ENCODE data around the gene KCNT2.

Gene KCNT2

DNA sequence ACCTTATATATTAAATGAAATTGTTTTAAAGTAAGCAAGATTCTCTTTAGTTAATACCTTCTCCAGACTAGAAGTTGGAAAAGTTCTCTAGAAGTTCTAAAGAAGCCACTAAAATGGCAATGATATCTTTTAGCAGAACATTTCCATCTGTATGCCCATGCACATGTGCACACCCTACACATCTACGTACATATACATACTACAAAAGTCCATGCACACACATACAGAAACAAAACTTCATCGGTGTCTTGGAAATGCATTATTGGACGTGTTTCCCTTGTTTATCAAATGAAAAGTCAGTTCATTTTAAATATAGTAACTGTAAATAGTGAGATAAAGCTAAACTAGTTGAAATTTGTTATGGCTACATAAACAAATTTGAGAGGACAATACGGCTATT lies 114.4 kb downstream of the KCNT2 start:
- DNase-seq (ENCODE audit: low spot score in 2 of 2) (no peak), ATAC-seq (replicated peaks; ENCODE audit: extremely low read depth, poor library complexity, severe bottlenecking) (no peak)
- Mint-ChIP-seq H3K27ac (ENCODE audit: low read depth) (no peak overlapping the region), H3K4me1 (no peaks in the 10 kb centered on the region), H3K4me3 (no peak overlapping the region), H3K9me3 (peaks cover 6% of the 10 kb centered on the region), H3K27me3 (no peaks in the 10 kb centered on the region), H3K36me3 (ENCODE audit: insufficient read depth) (no peaks in the 10 kb centered on the region)

DNA sequence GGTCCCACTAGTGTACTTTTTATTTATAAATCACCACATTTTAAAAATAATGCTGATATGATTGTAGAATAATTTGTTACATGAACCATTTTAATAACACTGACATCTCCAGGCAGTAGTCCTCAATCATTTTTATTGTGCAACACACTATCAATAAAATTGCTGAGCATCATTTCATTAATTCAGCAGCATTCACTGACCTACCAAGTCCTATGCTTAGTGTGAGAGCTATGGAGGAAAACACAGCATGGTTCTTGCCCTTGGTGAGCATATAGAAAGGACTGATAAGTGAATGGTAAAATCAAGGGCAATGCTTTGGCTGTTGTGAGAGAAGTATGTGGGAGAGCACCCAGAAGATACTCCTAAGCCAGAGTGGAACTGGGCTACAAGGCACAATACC lies 119.7 kb downstream of the KCNT2 start:
- H3K36me3 Mint-ChIP-seq (ENCODE audit: insufficient read depth): no peaks in the 10 kb centered on the region
- no peak overlapping the region for H3K4me3 Mint-ChIP-seq
- DNase-seq (ENCODE audit: low spot score in 2 of 2): no peak
- no peak for ATAC-seq (replicated peaks; ENCODE audit: extremely low read depth, poor library complexity, severe bottlenecking)
- H3K27me3 Mint-ChIP-seq: no peaks in the 10 kb centered on the region
- H3K27ac Mint-ChIP-seq (ENCODE audit: low read depth): no peak overlapping the region
- no peaks in the 10 kb centered on the region for H3K4me1 Mint-ChIP-seq
- peaks cover 7% of the 10 kb centered on the region for H3K9me3 Mint-ChIP-seq

DNA sequence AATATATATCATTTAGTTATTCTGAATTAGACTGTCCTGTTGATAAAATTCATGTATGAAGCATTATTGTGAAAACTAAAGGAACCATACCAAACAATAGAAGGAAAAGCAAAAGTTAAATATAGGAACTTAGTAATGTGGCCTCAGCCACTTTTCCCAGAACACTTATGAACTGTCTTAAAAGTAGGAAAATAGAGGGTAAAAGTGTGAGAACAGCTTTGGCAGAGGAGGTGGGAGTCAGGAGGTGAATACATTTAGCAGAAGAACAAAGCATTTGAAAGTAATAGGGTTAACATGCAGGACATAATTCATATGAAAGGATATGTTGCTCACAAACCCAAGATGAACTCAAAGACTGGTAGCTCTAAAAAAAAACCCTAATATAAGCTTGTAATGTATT lies 121.9 kb downstream of the KCNT2 start:
- H3K4me1 Mint-ChIP-seq: no peaks in the 10 kb centered on the region
- H3K27me3 Mint-ChIP-seq: no peaks in the 10 kb centered on the region
- DNase-seq (ENCODE audit: low spot score in 2 of 2) (no peak), ATAC-seq (replicated peaks; ENCODE audit: extremely low read depth, poor library complexity, severe bottlenecking) (no peak)
- no peaks in the 10 kb centered on the region for H3K36me3 Mint-ChIP-seq (ENCODE audit: insufficient read depth)
- H3K4me3 Mint-ChIP-seq: no peak overlapping the region
- H3K9me3 Mint-ChIP-seq: peaks cover 11% of the 10 kb centered on the region
- H3K27ac Mint-ChIP-seq (ENCODE audit: low read depth): no peak overlapping the region

DNA sequence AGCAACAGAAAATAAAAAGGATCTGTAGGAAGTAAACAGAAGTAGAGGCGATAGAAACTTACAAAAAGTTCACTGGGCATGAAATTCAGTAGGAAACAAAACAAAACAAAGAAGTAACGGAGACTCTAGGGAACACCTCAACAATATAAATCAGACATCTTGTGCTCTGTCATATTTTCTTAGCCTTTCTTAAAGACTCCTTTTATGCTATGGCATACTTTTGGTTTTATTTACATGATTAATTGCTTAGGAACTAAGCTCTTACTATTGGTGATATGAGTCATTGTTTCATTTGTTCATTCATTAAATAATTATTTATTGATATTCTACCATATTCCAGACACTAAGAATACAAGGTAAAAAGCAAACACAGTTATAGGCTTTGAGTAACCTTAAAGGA lies 126.6 kb downstream of the KCNT2 start:
- no peaks in the 10 kb centered on the region for H3K36me3 Mint-ChIP-seq (ENCODE audit: insufficient read depth)
- no peak overlapping the region for H3K27ac Mint-ChIP-seq (ENCODE audit: low read depth)
- ATAC-seq (replicated peaks; ENCODE audit: extremely low read depth, poor library complexity, severe bottlenecking): no peak
- peaks cover 13% of the 10 kb centered on the region for H3K9me3 Mint-ChIP-seq
- no peaks in the 10 kb centered on the region for H3K27me3 Mint-ChIP-seq
- no peak overlapping the region for H3K4me3 Mint-ChIP-seq
- no peaks in the 10 kb centered on the region for H3K4me1 Mint-ChIP-seq
- no peak for DNase-seq (ENCODE audit: low spot score in 2 of 2)

DNA sequence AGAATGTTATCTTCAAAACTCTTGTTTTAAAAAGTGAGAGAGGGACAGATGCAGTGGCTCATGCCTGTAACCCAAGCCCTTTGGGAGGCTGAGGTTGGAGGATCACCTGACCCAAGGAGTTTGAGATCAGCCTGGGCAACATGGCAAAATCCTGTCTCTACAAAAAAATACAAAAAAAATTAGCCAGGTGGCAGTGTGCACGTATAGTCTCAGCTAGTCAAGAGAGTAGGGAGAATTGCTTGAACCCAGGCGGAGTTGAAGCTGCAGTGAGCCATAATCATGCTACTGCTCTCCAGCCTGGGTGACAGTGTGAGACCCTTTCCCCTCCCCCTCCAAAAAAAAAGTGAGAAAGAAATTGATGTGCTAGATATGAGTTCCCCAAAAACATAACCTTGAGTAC lies 131.0 kb downstream of the KCNT2 start:
- H3K27me3 Mint-ChIP-seq: no peaks in the 10 kb centered on the region
- H3K36me3 Mint-ChIP-seq (ENCODE audit: insufficient read depth): no peaks in the 10 kb centered on the region
- peaks cover 6% of the 10 kb centered on the region for H3K9me3 Mint-ChIP-seq
- H3K27ac Mint-ChIP-seq (ENCODE audit: low read depth): no peak overlapping the region
- DNase-seq (ENCODE audit: low spot score in 2 of 2): no peak
- ATAC-seq (replicated peaks; ENCODE audit: extremely low read depth, poor library complexity, severe bottlenecking): no peak
- H3K4me3 Mint-ChIP-seq: no peak overlapping the region
- H3K4me1 Mint-ChIP-seq: no peaks in the 10 kb centered on the region

DNA sequence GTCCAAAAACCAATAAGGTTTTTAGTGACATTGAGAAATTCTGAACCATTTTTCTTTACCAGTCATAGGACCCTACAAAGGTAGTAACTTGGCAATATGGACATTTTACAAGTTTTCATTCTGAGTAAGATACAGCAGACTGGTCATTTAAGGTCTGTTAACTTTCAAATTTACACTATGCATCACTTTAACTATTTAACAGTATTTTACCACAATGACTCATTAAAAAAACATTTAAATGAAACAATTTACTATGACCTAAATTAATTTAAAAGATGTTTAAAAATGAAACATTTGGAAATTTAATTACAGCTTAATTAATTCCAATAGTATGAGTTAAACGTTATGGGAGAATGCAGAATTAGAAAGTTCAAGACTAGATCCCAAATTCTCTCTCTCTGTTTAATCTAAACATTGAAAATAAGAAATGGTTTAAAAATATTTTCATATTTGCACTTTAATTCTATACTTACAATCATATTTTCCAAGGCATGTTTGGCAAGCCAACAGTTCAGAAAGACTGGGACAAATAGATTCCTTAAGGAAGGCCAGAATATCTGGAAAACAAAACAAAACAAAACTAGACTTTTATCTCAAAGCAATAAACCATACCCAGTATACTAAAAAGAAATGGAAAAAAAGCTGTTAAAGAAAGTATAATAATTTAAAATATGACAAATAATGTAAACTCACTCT lies 140.9 kb downstream of the KCNT2 start:
- Mint-ChIP-seq H3K27me3 (no peaks in the 10 kb centered on the region), H3K9me3 (peaks cover 5% of the 10 kb centered on the region), H3K27ac (ENCODE audit: low read depth) (no peak overlapping the region), H3K36me3 (ENCODE audit: insufficient read depth) (no peaks in the 10 kb centered on the region), H3K4me1 (no peaks in the 10 kb centered on the region), H3K4me3 (no peak overlapping the region)
- DNase-seq (ENCODE audit: low spot score in 2 of 2): no peak
- ATAC-seq (replicated peaks; ENCODE audit: extremely low read depth, poor library complexity, severe bottlenecking): no peak

DNA sequence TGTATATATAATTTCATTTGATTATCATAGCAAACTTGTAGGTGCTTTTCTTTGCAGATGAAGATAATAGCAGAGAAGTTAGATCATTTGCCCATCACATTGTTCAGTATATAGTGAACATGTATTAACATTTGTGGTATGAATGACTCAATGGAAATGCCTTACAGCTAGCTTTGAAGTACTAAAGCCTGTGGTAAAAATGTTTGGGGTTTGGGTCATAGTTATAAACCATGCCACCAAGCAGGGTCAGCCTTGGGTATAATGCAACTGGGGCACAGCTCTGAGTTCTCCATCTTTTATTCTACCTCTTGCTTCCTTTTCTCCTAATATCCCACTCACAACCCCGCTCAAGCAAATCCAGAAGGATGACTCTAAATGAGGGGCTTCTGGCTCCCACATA lies 141.6 kb downstream of the KCNT2 start:
- Mint-ChIP-seq H3K27ac (ENCODE audit: low read depth) (no peak overlapping the region), H3K27me3 (no peaks in the 10 kb centered on the region), H3K4me1 (no peaks in the 10 kb centered on the region), H3K36me3 (ENCODE audit: insufficient read depth) (no peaks in the 10 kb centered on the region), H3K4me3 (no peak overlapping the region), H3K9me3 (peaks cover 5% of the 10 kb centered on the region)
- no peak for ATAC-seq (replicated peaks; ENCODE audit: extremely low read depth, poor library complexity, severe bottlenecking)
- DNase-seq (ENCODE audit: low spot score in 2 of 2): no peak

DNA sequence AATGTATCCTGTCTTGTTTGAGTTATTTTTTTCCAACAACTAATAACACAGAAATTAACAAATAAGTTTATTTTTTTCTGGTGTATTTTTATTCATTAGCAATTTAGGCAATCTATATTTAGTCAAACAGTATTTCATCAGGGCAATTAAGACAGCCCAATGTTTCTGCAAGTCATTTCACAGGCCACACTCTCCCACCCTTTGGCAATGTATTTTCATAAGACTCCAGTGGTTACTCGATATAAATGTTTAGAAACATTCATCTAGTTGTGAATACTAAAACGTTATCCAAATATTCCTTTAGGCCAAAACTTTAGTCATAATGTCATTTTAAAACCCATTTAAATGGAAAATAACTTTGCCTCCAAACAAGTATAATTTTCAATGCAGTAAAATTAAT lies 142.1 kb downstream of the KCNT2 start:
- Mint-ChIP-seq H3K4me1 (no peaks in the 10 kb centered on the region), H3K9me3 (peaks cover 5% of the 10 kb centered on the region), H3K36me3 (ENCODE audit: insufficient read depth) (no peaks in the 10 kb centered on the region), H3K27ac (ENCODE audit: low read depth) (no peak overlapping the region), H3K27me3 (no peaks in the 10 kb centered on the region), H3K4me3 (no peak overlapping the region)
- ATAC-seq (replicated peaks; ENCODE audit: extremely low read depth, poor library complexity, severe bottlenecking) (no peak), DNase-seq (ENCODE audit: low spot score in 2 of 2) (no peak)

DNA sequence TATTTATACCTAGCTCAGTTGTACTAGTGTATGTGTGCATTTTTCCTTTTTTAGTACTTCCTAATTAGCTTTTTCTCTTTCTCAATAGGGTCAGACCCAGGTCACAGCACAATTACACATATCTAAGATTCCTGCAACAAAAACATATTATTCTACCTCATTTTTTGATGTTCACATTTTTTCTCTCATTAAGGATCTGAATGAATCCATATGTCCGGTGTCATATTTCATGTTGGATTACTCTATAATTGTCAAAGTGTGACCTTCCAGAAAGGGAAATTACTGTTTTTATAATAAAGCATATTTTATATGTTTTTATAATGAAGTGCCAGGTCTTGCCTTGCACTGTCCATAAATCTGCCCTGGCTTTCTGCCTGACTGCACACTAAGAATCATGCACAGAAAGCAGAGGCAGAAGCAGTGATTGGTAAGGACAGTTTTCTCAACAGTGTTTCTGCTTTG lies 143.7 kb downstream of the KCNT2 start:
- Mint-ChIP-seq H3K4me1 (no peaks in the 10 kb centered on the region), H3K36me3 (ENCODE audit: insufficient read depth) (no peaks in the 10 kb centered on the region), H3K9me3 (no peaks in the 10 kb centered on the region), H3K4me3 (no peak overlapping the region), H3K27ac (ENCODE audit: low read depth) (no peak overlapping the region), H3K27me3 (no peaks in the 10 kb centered on the region)
- DNase-seq (ENCODE audit: low spot score in 2 of 2) (no peak), ATAC-seq (replicated peaks; ENCODE audit: extremely low read depth, poor library complexity, severe bottlenecking) (no peak)

DNA sequence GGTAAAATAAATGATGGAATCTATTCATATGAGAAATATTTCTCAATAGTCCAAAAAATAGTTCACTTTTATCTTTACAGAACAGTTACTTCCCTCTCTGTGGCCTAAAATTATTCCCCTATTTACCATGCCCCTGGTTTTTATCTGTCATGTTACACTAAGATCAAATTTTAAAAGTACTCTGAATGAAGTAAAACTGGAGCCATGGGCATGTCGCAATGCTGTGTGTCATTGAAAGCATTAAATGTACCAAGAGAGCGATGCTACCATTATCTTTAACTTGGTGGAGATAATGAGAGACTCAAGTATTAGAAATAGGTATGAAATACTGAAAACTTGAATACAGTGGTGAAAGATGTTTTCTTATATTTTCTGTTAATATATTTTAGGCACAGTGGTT lies 146.2 kb downstream of the KCNT2 start:
- DNase-seq (ENCODE audit: low spot score in 2 of 2) (no peak), ATAC-seq (replicated peaks; ENCODE audit: extremely low read depth, poor library complexity, severe bottlenecking) (no peak)
- Mint-ChIP-seq H3K27me3 (no peaks in the 10 kb centered on the region), H3K4me1 (no peaks in the 10 kb centered on the region), H3K36me3 (ENCODE audit: insufficient read depth) (no peaks in the 10 kb centered on the region), H3K27ac (ENCODE audit: low read depth) (no peak overlapping the region), H3K4me3 (no peak overlapping the region), H3K9me3 (no peaks in the 10 kb centered on the region)

DNA sequence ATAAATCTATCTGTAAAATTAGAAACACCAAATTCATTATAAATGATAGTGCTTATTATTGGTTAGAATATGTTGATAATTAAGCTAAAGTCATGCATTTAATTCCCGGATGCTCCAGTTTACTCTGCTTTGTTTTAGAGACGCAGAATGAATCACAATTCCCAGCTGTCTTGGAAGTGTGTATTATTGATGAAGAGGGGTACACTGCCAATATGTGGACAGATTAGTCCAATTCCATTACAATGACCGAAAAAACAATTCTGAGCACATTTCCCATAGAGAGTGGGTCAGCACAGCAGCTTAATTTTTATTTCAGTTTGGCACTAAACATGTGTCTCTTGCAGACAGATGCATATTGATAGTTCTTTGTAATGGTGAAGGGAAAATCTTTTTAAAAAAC lies 146.7 kb downstream of the KCNT2 start:
- DNase-seq (ENCODE audit: low spot score in 2 of 2): no peak

DNA sequence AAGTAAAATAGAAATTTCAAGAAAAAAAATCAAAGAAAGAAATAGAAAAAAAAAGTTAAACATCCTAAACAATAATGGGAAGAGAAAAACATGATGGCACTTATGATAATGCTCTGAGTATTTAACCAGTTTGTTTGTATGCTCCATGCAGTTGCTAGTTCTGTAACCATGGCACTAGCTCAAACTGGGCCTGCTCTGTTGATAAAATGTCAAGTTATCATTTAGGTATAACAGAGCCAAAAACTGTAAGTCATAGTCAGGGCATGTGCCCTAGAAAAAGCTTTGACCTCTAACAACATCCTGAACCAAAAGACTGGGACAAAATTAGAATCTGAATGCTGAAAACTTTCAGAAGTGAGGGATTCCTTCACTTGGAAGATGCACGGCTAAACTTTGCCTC lies 148.9 kb downstream of the KCNT2 start:
- no peak for ATAC-seq (replicated peaks; ENCODE audit: extremely low read depth, poor library complexity, severe bottlenecking)
- no peaks in the 10 kb centered on the region for H3K36me3 Mint-ChIP-seq (ENCODE audit: insufficient read depth)
- peaks cover 13% of the 10 kb centered on the region for H3K9me3 Mint-ChIP-seq
- H3K27ac Mint-ChIP-seq (ENCODE audit: low read depth): no peak overlapping the region
- H3K4me3 Mint-ChIP-seq: no peak overlapping the region
- H3K4me1 Mint-ChIP-seq: no peaks in the 10 kb centered on the region
- DNase-seq (ENCODE audit: low spot score in 2 of 2): no peak
- H3K27me3 Mint-ChIP-seq: no peaks in the 10 kb centered on the region

More for the DNA sequence above, 146.7 kb downstream of the KCNT2 start:
- Mint-ChIP-seq H3K4me1 (no peaks in the 10 kb centered on the region), H3K27ac (ENCODE audit: low read depth) (no peak overlapping the region), H3K36me3 (ENCODE audit: insufficient read depth) (no peaks in the 10 kb centered on the region), H3K9me3 (no peaks in the 10 kb centered on the region), H3K27me3 (no peaks in the 10 kb centered on the region), H3K4me3 (no peak overlapping the region)
- ATAC-seq (replicated peaks; ENCODE audit: extremely low read depth, poor library complexity, severe bottlenecking): no peak

DNA sequence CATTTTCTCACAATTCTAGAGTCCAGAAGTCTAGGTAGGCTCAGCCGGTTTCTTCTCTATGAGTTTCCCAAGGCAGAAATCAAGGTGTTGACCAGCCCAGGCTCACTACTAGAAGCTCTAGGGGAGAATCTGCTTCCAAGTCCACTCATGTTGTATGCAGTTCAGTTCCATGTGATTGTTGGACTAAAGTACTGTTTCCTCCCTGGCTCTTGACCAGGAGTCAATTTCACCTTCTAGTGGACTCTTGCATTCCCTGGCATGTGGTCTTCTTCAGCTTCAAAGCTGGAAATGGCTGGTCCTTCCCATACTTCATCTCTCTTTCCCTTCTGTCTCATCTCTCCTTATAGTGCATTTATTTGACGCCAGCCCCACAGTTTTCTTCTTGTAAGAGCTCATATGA lies 153.4 kb downstream of the KCNT2 start:
- peaks cover 13% of the 10 kb centered on the region for H3K9me3 Mint-ChIP-seq
- no peaks in the 10 kb centered on the region for H3K4me1 Mint-ChIP-seq
- ATAC-seq (replicated peaks; ENCODE audit: extremely low read depth, poor library complexity, severe bottlenecking) (no peak), DNase-seq (ENCODE audit: low spot score in 2 of 2) (no peak)
- H3K36me3 Mint-ChIP-seq (ENCODE audit: insufficient read depth): no peaks in the 10 kb centered on the region
- no peak overlapping the region for H3K27ac Mint-ChIP-seq (ENCODE audit: low read depth)
- H3K27me3 Mint-ChIP-seq: no peaks in the 10 kb centered on the region
- no peak overlapping the region for H3K4me3 Mint-ChIP-seq

Measured in central memory CD8-positive, alpha-beta T cell (primary cell).